Natural killer cell treated with Interleukin-12 subunit alpha and Interleukin-12 subunit beta and Interleukin-15 and Interleukin-18, amount 100 ng/mL, for 72 hours (primary cell): ENCODE results near the gene ADAM15. TPM values are rescaled to one million over a fixed set of nuclear protein-coding genes. Genes with fewer than 3 reads are reported as not detected.

Experiments
- ATAC-seq, 2 donors: fragments of 150-1000 bp; cut with Tn5 transposase in 1 of 2; sonication (Bioruptor Pico), chemical (Tn5 transposase) in 1 of 2; 2 replicates each; pipeline ENCODE4 v1.10.0; 2021
- DNase-seq: peaks from one replicate; pipeline ENCODE4 v3.0.0; 2022; ENCODE audit warnings: low spot score
- H3K27ac Mint-ChIP-seq, 2 donors: 1 replicate in 1 of 2; 2 replicates in 1 of 2; pipeline ENCODE4 v1.8.0; 2022; ENCODE audit warnings: mixed read lengths in 2 of 2, mild to moderate bottlenecking in 1 of 2, moderate library complexity in 1 of 2
- H3K27me3 Mint-ChIP-seq, 2 donors: 1 replicate in 1 of 2; 2 replicates in 1 of 2; pipeline ENCODE4 v1.8.0; 2022; ENCODE audit warnings: mixed read lengths in 2 of 2
- H3K36me3 Mint-ChIP-seq: one replicate; pipeline ENCODE4 v1.8.0; 2022; ENCODE audit warnings: mixed read lengths
- H3K4me1 Mint-ChIP-seq, 2 donors: 1 replicate in 1 of 2; 2 replicates in 1 of 2; pipeline ENCODE4 v1.8.0; 2022; ENCODE audit warnings: low read depth in 2 of 2, mixed read lengths in 2 of 2, mild to moderate bottlenecking in 1 of 2
- H3K4me3 Mint-ChIP-seq: one replicate; pipeline ENCODE4 v1.8.0; 2022; ENCODE audit warnings: mixed read lengths
- H3K9me3 Mint-ChIP-seq: 2 replicates; pipeline ENCODE4 v1.8.0; 2022; ENCODE audit warnings: mixed read lengths
- total RNA-seq, 2 donors: library from RNA; stranded (reverse); gene quantifications; one replicate each; pipeline ENCODE4 v1.2.3, GENCODE V29; 2022

The ADAM15 gene
- total RNA-seq, 2 donors from 2014 or later, result 42.1 to 107 TPM

- Mint-ChIP-seq H3K27ac (no peak overlapping the region), H3K4me3 (no peak overlapping the region), H3K4me1 (no peaks in the 10 kb centered on the region), H3K27me3 (no peaks in the 10 kb centered on the region), H3K36me3 (no peaks in the 10 kb centered on the region), H3K9me3 (no peaks in the 10 kb centered on the region)
- no peak for ATAC-seq
- no peak for DNase-seq
These were observed 20.8 kb upstream of the ADAM15 start for GRCh38 chr1:155030243-155030795.

GRCh38 chr1:155030899-155031298 is 20.2 kb upstream of the ADAM15 start:
- ATAC-seq (no peak), DNase-seq (no peak)
- no peaks in the 10 kb centered on the region for H3K27me3 Mint-ChIP-seq
- H3K4me3 Mint-ChIP-seq, result no peak overlapping the region
- no peaks in the 10 kb centered on the region for H3K9me3 Mint-ChIP-seq
- no peak overlapping the region for H3K27ac Mint-ChIP-seq
- H3K4me1 Mint-ChIP-seq, result no peaks in the 10 kb centered on the region
- H3K36me3 Mint-ChIP-seq, result no peaks in the 10 kb centered on the region

GRCh38 chr1:155032886-155033285 is 18.2 kb upstream of the ADAM15 start:
- no peak overlapping the region for H3K4me3 Mint-ChIP-seq
- H3K4me1 Mint-ChIP-seq, result no peaks in the 10 kb centered on the region
- H3K9me3 Mint-ChIP-seq, result no peaks in the 10 kb centered on the region
- peaks cover 0 to 2% of the 10 kb centered on the region in 2 donors for H3K27me3 Mint-ChIP-seq
- DNase-seq (no peak), ATAC-seq (no peak)
- H3K36me3 Mint-ChIP-seq, result no peaks in the 10 kb centered on the region
- no peak overlapping the region for H3K27ac Mint-ChIP-seq

- DNase-seq, result no peak
These were observed 17.6 kb upstream of the ADAM15 start, which contains the start of the genes DCST1 and DCST2 for GRCh38 chr1:155033524-155033923. DCST1 (plus strand) TSS chr1:155033824; CDS start chr1:155034037, 213 bp downstream. DCST2 (minus strand) TSS chr1:155033781; CDS start chr1:155033701, 80 bp downstream.

GRCh38 chr1:155034318-155035208 is 16.6 kb upstream of the ADAM15 start:
- no peak overlapping the region for H3K27ac Mint-ChIP-seq
- peak in 1 of 2 donors; percentile 3 for ATAC-seq
- H3K4me1 Mint-ChIP-seq, result no peaks in the 10 kb centered on the region
- no peaks in the 10 kb centered on the region for H3K36me3 Mint-ChIP-seq
- H3K9me3 Mint-ChIP-seq, result no peaks in the 10 kb centered on the region
- H3K27me3 Mint-ChIP-seq, result peaks cover 0 to 6% of the 10 kb centered on the region in 2 donors
- no peak for DNase-seq
- H3K4me3 Mint-ChIP-seq, result no peak overlapping the region

More at GRCh38 chr1:155033524-155033923, 17.6 kb upstream of the ADAM15 start, which contains the start of the genes DCST1 and DCST2:
- no peak within 1 kb of the TSS for H3K27ac Mint-ChIP-seq
- no peak for ATAC-seq
- H3K36me3 Mint-ChIP-seq, result no peaks in the 10 kb centered on the region
- no peak within 1 kb of the TSS for H3K4me3 Mint-ChIP-seq
- no peaks in the 10 kb centered on the region for H3K4me1 Mint-ChIP-seq
- peaks cover 0 to 4% of the 10 kb centered on the region in 2 donors for H3K27me3 Mint-ChIP-seq
- no peaks in the 10 kb centered on the region for H3K9me3 Mint-ChIP-seq

- ATAC-seq (no peak), DNase-seq (no peak)
- Mint-ChIP-seq H3K4me3 (no peak overlapping the region), H3K9me3 (no peaks in the 10 kb centered on the region), H3K36me3 (no peaks in the 10 kb centered on the region), H3K27me3 (peaks cover 0 to 6% of the 10 kb centered on the region in 2 donors), H3K4me1 (no peaks in the 10 kb centered on the region), H3K27ac (no peak overlapping the region)
These were observed 15.2 kb upstream of the ADAM15 start for GRCh38 chr1:155035936-155036335.

- no peak overlapping the region for H3K27ac Mint-ChIP-seq
- no peak overlapping the region for H3K4me3 Mint-ChIP-seq
- peaks cover 0 to 6% of the 10 kb centered on the region in 2 donors for H3K27me3 Mint-ChIP-seq
- no peaks in the 10 kb centered on the region for H3K36me3 Mint-ChIP-seq
- H3K4me1 Mint-ChIP-seq, result no peaks in the 10 kb centered on the region
- DNase-seq, result no peak
- no peak for ATAC-seq
- no peaks in the 10 kb centered on the region for H3K9me3 Mint-ChIP-seq
These were observed 14.1 kb upstream of the ADAM15 start for GRCh38 chr1:155037043-155037442.

- Mint-ChIP-seq H3K4me3 (no peak overlapping the region), H3K4me1 (no peaks in the 10 kb centered on the region), H3K27ac (no peak overlapping the region), H3K27me3 (peaks cover 0 to 6% of the 10 kb centered on the region in 2 donors), H3K9me3 (no peaks in the 10 kb centered on the region), H3K36me3 (no peaks in the 10 kb centered on the region)
- ATAC-seq, result no peak
- no peak for DNase-seq
These were observed 13.2 kb upstream of the ADAM15 start for GRCh38 chr1:155037851-155038441.

GRCh38 chr1:155038602-155039307 is 12.4 kb upstream of the ADAM15 start:
- H3K4me1 Mint-ChIP-seq, result no peaks in the 10 kb centered on the region
- H3K27ac Mint-ChIP-seq, result no peak overlapping the region
- H3K36me3 Mint-ChIP-seq, result no peaks in the 10 kb centered on the region
- ATAC-seq, result no peak
- H3K4me3 Mint-ChIP-seq, result no peak overlapping the region
- H3K27me3 Mint-ChIP-seq, result peaks cover 0 to 6% of the 10 kb centered on the region in 2 donors
- no peaks in the 10 kb centered on the region for H3K9me3 Mint-ChIP-seq
- DNase-seq, result no peak

GRCh38 chr1:155039308-155039669 is 11.8 kb upstream of the ADAM15 start:
- Mint-ChIP-seq H3K4me1 (no peaks in the 10 kb centered on the region), H3K9me3 (no peaks in the 10 kb centered on the region), H3K36me3 (no peaks in the 10 kb centered on the region), H3K27me3 (peaks cover 0 to 6% of the 10 kb centered on the region in 2 donors), H3K4me3 (no peak overlapping the region), H3K27ac (no peak overlapping the region)
- DNase-seq (no peak), ATAC-seq (no peak)

GRCh38 chr1:155040358-155041093 is 10.6 kb upstream of the ADAM15 start:
- Mint-ChIP-seq H3K27ac (no peak overlapping the region), H3K27me3 (peaks cover 0 to 6% of the 10 kb centered on the region in 2 donors), H3K9me3 (no peaks in the 10 kb centered on the region), H3K4me1 (no peaks in the 10 kb centered on the region), H3K36me3 (no peaks in the 10 kb centered on the region), H3K4me3 (no peak overlapping the region)
- no peak for DNase-seq
- no peak for ATAC-seq

GRCh38 chr1:155042789-155043188 is 8.3 kb upstream of the ADAM15 start:
- DNase-seq (no peak), ATAC-seq (no peak)
- Mint-ChIP-seq H3K27me3 (peaks cover 0 to 6% of the 10 kb centered on the region in 2 donors), H3K27ac (no peak overlapping the region), H3K4me1 (no peaks in the 10 kb centered on the region), H3K4me3 (no peak overlapping the region), H3K36me3 (no peaks in the 10 kb centered on the region), H3K9me3 (no peaks in the 10 kb centered on the region)

- no peaks in the 10 kb centered on the region for H3K9me3 Mint-ChIP-seq
- H3K36me3 Mint-ChIP-seq, result no peaks in the 10 kb centered on the region
- ATAC-seq, result no peak
These were observed 7.8 kb upstream of the ADAM15 start for GRCh38 chr1:155043301-155043702.

More at GRCh38 chr1:155043301-155043702, 7.8 kb upstream of the ADAM15 start:
- no peak overlapping the region for H3K4me3 Mint-ChIP-seq
- peaks cover 0 to 3% of the 10 kb centered on the region in 2 donors for H3K27me3 Mint-ChIP-seq
- no peak overlapping the region for H3K27ac Mint-ChIP-seq
- DNase-seq, result no peak
- no peaks in the 10 kb centered on the region for H3K4me1 Mint-ChIP-seq
